Measurements from ENCODE around the gene CWC27.

DNA sequence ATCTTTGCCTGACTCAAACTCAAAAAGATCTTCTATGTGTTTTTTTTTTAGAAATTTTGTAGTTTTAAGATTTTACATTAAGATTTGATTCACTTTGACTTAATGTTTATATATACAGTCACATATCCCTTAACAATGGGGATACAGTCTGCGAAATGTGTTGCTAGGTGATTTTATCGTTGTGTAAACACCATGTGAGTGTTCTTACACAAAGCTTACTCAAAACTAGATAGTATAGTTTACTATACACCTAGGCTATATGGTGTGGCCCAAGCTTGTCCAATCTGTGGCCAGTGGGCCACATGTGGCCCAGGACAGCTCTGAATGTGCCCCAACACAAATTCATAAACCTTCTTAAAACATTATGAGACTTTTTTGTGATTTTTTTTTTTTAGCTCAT lies 131.9 kb downstream of the CWC27 start:
- TF ChIP-seq, protein P1, sequence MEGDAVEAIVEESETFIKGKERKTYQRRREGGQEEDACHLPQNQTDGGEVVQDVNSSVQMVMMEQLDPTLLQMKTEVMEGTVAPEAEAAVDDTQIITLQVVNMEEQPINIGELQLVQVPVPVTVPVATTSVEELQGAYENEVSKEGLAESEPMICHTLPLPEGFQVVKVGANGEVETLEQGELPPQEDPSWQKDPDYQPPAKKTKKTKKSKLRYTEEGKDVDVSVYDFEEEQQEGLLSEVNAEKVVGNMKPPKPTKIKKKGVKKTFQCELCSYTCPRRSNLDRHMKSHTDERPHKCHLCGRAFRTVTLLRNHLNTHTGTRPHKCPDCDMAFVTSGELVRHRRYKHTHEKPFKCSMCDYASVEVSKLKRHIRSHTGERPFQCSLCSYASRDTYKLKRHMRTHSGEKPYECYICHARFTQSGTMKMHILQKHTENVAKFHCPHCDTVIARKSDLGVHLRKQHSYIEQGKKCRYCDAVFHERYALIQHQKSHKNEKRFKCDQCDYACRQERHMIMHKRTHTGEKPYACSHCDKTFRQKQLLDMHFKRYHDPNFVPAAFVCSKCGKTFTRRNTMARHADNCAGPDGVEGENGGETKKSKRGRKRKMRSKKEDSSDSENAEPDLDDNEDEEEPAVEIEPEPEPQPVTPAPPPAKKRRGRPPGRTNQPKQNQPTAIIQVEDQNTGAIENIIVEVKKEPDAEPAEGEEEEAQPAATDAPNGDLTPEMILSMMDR (IDR thresholded peaks at IDR 0.05) = no peak
- TF ChIP-seq POLR2A (IDR thresholded peaks at IDR 0.05) = no peak

All from testis (tissue), 2 donors.